Osteocyte (in vitro differentiated cells): Measurements from ENCODE around the gene ZNF76. TPM values are rescaled to one million over a fixed set of nuclear protein-coding genes. Genes with fewer than 3 reads are reported as not detected.
"Not testable (repeated sequence)": the region's sequence is repeated elsewhere in the genome, so short reads cannot be mapped to it uniquely, and the experiment has no call there.

Source experiments
- DNase-seq: peaks from one replicate; pipeline ENCODE4 v3.0.0; 2021; ENCODE audit warnings: mixed read lengths; ENCODE audit not compliant: unreplicated experiment; ENCODE audit errors: extremely low spot score
- H3K27ac Mint-ChIP-seq: one replicate; pipeline ENCODE4 v1.8.0; 2021; ENCODE audit warnings: mild to moderate bottlenecking, mixed read lengths; ENCODE audit not compliant: unreplicated experiment
- H3K27me3 Mint-ChIP-seq: one replicate; pipeline ENCODE4 v1.8.0; 2021; ENCODE audit warnings: mixed read lengths; ENCODE audit not compliant: unreplicated experiment
- H3K36me3 Mint-ChIP-seq: one replicate; pipeline ENCODE4 v1.8.0; 2021; ENCODE audit warnings: mixed read lengths; ENCODE audit not compliant: unreplicated experiment
- H3K4me1 Mint-ChIP-seq: one replicate; pipeline ENCODE4 v1.8.0; 2021; ENCODE audit warnings: mixed read lengths; ENCODE audit not compliant: unreplicated experiment
- H3K4me3 Mint-ChIP-seq: one replicate; pipeline ENCODE4 v1.8.0; 2021; ENCODE audit warnings: mild to moderate bottlenecking, moderate library complexity, mixed read lengths; ENCODE audit not compliant: unreplicated experiment
- H3K9me3 Mint-ChIP-seq: one replicate; pipeline ENCODE4 v1.8.0; 2021; ENCODE audit warnings: mixed read lengths; ENCODE audit not compliant: unreplicated experiment
- total RNA-seq: library from RNA; stranded (reverse); gene quantifications from 2 replicates; pipeline ENCODE4 v1.2.1, GENCODE V29; 2021
- TF ChIP-seq, protein P1 (sequence below): fragments of 200-600 bp; sonication (generic); IDR thresholded peaks from 2 replicates; pipeline ENCODE4 v1.5.0; 2021; ENCODE audit warnings: antibody characterized with exemption, mild to moderate bottlenecking, moderate library complexity

Gene ZNF76
- total RNA-seq, 1 donor from 2014 or later, result 32.9 TPM

DNA sequence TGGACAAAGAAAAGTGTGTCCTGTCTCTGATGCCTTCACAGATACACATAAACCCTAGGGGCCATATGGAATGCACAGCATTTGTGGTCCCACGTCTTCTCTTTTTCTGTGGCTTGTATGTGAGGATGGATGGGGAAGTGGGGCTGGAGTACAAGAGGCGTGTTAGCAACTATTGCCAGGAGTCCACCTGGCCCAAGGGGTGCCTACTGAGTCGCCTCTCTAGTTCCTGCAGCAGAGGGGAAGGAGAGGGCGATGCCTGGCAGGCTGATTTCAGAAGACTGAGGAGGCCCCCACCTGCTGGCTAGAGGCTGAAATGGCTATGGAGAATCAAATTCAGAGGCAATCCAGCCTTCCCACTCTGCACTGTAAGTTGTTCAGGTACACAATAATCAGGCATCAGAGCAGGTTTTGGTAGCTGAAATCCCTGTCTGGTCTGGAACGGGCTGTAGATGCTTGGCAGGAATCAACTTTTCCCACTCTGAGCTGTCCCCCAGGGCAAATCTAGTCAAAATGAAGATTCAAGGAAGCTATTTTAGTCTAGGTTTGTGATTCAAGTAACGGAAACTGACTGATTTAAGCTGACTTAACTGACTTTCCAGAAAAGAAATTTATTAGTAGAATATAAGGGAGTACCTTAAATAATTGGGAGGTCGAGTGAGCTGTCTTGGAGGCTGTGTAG lies 68.0 kb downstream of the ZNF76 start:
- Mint-ChIP-seq H3K4me1 (peaks cover 1% of the 10 kb centered on the region), H3K36me3 (no peaks in the 10 kb centered on the region), H3K4me3 (no peak overlapping the region), H3K27me3 (peaks cover 4% of the 10 kb centered on the region), H3K27ac (no peak overlapping the region), H3K9me3 (no peaks in the 10 kb centered on the region)
- no peak for DNase-seq
- TF ChIP-seq, protein P1, sequence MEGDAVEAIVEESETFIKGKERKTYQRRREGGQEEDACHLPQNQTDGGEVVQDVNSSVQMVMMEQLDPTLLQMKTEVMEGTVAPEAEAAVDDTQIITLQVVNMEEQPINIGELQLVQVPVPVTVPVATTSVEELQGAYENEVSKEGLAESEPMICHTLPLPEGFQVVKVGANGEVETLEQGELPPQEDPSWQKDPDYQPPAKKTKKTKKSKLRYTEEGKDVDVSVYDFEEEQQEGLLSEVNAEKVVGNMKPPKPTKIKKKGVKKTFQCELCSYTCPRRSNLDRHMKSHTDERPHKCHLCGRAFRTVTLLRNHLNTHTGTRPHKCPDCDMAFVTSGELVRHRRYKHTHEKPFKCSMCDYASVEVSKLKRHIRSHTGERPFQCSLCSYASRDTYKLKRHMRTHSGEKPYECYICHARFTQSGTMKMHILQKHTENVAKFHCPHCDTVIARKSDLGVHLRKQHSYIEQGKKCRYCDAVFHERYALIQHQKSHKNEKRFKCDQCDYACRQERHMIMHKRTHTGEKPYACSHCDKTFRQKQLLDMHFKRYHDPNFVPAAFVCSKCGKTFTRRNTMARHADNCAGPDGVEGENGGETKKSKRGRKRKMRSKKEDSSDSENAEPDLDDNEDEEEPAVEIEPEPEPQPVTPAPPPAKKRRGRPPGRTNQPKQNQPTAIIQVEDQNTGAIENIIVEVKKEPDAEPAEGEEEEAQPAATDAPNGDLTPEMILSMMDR, result peak; percentile 69

DNA sequence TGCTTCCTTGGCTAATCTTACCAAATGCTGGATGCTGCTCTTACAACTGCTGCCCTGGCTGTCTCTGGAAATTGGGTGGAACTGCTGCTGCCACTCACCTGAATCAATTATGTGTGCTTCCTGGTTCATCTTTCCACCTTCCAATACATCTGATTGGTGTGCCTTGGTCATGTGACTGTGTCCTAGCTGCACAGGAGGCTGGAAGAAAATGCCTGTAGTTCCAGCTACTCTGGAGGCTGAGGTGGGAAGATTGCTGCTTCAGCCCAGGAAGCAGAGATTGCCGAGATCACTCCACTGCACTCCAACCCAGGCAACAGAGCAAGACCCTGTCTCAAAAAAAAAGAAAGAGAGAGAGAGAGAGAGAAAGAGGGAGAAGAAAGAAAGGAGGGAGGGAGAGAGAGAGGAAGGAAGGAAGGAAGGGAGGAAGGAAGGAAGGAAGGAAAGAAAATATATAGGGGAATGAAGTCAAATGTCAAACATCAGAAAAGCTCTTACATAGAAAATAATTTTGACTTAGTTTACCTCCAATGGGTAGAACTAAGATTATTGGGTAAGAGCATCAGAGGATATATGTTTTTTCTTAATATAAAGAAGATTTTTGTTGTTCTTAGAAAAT lies 68.7 kb downstream of the ZNF76 start:
- no peak overlapping the region for H3K27ac Mint-ChIP-seq
- no peak overlapping the region for H3K4me3 Mint-ChIP-seq
- no peaks in the 10 kb centered on the region for H3K36me3 Mint-ChIP-seq
- H3K9me3 Mint-ChIP-seq, result no peaks in the 10 kb centered on the region
- DNase-seq, result no peak
- H3K27me3 Mint-ChIP-seq, result peaks cover 10% of the 10 kb centered on the region
- TF ChIP-seq, protein P1, result no peak
- H3K4me1 Mint-ChIP-seq, result peaks cover 1% of the 10 kb centered on the region

- DNase-seq, H3K4me3 Mint-ChIP-seq, H3K9me3 Mint-ChIP-seq, H3K4me1 Mint-ChIP-seq, H3K36me3 Mint-ChIP-seq, H3K27ac Mint-ChIP-seq: not testable (repeated sequence)
- peaks cover 18% of the 10 kb centered on the region for H3K27me3 Mint-ChIP-seq
These were observed 69.4 kb downstream of the ZNF76 start for GRCh38 chr6:35328965-35329364.

DNA sequence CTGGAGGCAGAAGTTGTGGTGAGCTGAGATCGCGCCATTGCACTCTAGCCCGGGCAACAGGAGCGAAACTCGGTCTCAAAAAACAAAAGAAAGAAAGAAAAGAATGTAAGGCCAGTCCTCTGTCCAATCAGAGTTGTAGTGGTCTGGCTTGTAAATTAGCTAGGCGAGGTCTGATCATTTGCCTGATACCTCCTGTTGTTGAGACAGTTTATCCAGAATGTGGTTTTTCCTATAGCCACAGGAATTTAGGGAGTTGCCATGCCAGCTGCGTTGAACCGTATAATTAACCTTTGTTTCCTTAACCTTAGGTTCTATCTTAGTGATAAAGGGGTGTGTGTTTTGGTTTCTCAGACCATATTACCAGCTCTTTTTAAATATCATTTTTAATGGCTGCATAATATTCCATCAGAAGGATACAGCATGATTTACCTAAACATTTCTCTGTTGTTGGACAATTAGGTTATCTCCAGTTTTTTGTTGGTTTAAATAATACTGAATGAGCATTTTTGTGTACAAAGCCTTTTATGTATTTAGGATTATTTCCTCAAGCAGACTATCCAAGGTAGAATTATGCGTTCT lies 71.1 kb downstream of the ZNF76 start:
- Mint-ChIP-seq H3K4me3 (no peak overlapping the region), H3K27me3 (peaks cover 35% of the 10 kb centered on the region), H3K36me3 (no peaks in the 10 kb centered on the region), H3K9me3 (no peaks in the 10 kb centered on the region), H3K4me1 (peaks cover 1% of the 10 kb centered on the region), H3K27ac (no peak overlapping the region)
- TF ChIP-seq, protein P1, result no peak
- DNase-seq, result no peak

- H3K9me3 Mint-ChIP-seq, H3K27ac Mint-ChIP-seq, DNase-seq, H3K4me3 Mint-ChIP-seq, H3K4me1 Mint-ChIP-seq, H3K36me3 Mint-ChIP-seq: not testable (repeated sequence)
- peaks cover 45% of the 10 kb centered on the region for H3K27me3 Mint-ChIP-seq
These were observed 72.7 kb downstream of the ZNF76 start for GRCh38 chr6:35332074-35332887.
